NCI-H2196 (cell line): ENCODE data around the gene GPR152.
"Not testable (repeated sequence)": the region's sequence is repeated elsewhere in the genome, so short reads cannot be mapped to it uniquely, and the experiment has no call there.

Source experiments
- DNase-seq: peaks from one replicate; lab custom pipeline; 2025; ENCODE audit not compliant: unreplicated experiment; lab: John Stamatoyannopoulos, UW

The GPR152 gene

DNA sequence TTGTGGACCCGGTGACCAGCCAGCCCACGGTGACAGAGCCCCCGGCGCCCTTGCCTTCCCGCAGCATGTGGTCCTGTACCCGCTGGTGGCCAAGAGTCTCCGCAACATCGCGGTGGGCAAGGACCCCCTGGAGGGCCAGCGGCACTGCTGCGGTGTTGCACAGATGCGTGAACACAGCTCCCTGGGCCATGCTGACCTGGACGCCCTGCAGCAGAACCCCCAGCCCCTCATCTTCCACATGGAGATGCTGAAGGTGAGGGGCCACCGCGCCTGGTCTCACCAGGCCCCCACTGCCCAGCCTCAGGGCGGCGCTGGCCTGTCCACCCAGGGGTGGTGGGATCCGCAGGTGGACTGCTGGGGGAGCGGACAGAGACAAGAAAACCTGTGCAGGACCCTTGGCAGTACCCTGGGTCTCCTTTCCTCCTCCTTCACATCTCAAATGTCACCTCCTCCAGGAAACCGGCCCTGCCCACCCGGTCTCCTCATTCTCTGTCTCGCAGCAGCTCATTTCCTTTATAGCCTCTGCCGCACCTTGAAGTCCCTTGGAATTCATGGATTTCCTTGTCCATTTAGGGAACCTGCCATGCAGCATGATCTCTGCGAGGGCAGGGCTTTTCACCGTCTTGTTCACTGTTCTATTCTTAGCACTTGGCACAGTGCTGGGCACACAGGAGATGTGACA is 36.8 kb upstream of the GPR152 start:
- DNase-seq: no peak

DNA sequence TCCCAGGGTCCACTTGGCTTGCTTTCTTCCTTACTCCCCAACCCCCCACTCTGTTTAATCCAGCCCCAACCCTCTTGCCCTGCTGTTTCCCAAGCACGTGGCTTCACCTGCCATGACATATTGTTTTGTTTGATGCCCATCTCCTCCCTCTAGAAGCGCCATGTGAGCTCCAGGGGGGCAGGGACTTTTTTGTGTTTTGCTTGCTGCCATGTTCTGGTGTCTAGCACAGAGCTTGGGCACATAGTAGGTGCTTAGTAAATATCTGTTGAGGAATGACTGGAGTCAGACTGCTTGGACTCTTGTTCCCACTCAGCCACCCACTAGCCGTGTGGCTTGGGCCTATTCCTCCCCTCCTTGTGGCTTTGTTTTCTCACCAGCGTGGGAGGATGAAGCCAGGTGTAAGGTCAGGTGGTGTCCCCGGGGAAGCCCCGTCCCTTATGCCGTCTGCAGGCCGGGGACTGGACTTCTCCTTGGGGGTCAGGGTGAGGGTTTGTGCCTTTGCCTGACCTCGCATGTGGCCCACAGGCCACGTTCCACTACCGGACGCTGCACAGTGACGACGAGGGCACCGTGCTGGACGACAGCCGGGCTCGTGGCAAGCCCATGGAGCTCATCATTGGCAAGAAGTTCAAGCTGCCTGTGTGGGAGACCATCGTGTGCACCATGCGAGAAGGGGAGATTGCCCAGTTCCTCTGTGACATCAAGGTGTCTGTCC is 34.1 kb upstream of the GPR152 start:
- no peak for DNase-seq

DNA sequence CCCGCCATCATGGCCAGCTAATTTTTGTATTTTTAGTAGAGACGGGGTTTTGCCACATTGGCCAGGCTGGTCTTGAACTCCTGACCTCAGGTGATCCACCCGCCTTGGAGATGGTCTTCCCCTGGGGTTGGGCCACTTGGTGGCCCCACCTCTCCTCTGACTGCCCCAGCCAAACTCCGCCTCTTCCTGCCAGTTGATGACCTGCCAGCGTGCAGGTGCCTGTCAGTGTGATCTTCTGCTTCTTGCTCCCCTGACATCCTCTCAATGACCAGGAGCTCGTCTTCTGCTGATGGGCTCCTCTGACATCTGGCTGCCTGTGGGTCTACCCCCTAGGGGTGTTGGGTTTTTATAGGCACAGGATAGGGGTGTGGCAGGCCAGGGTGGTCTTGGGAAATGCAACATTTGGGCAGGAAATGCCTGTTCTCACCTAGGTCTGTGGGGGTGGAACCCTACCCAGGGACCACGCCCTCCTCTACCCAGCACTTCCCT is 33.4 kb upstream of the GPR152 start:
- DNase-seq: peak; percentile 53

DNA sequence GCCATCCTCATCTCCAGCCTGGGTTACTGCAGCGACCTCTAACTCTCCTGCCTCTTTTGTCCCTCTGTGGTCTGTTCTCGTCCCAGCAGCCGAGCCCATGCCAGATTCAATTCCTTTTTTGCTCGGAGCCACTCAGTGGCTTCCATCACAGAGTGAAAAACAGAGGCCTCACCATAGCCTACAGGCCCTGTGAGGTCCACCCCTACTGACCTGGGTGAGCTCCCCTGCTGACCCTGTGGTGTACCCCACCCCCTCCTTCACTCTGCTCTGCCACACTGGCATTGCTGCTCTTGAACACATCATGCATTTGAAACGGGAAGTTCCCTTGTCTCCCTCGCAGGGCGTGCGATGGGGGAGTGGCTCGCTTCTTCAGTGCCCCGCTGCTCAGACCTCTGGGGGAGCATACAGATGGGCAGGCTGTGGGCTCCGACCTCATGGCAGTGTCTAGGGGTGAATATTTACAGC is 32.4 kb upstream of the GPR152 start:
- DNase-seq: no peak

DNA sequence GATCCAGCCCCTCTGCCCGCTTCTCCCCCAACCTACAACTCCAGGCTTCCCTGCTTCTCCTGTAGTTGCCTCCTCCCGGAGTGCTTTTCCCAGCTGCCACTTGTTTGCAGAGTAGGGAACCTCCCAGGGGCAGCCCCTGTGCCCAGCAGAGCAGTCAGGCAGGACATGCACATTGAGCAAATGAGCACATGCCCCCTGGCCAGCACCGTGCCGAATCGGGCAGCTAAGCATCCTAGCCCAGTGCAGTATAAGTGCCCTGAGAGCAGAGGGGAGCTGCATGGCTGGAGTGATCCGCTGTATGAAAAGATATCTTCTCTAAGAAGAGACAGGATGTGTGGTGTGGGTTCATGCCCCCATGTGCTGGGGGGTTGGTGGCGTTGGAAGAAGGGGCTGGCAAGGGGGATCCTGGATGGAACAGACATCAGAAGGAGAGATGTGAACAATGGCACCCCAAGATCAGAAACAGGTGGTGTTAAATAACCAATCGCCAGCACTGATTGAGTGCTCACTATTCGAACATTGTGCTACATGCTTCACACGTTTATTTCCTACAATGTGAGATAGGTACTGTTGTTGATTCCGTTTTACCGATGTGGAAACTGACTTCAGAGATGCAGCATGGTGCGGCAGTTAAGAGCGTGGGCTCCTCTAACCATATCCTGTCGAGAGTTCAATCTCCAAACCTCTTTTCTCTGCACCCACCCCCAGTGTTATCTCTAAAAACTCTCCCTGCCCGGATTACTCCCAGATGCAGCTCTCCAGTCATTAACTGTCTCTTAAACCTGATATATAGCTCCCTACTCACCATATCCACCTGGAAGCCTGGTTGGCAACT is 31.5 kb upstream of the GPR152 start:
- peak; percentile 46 for DNase-seq

DNA sequence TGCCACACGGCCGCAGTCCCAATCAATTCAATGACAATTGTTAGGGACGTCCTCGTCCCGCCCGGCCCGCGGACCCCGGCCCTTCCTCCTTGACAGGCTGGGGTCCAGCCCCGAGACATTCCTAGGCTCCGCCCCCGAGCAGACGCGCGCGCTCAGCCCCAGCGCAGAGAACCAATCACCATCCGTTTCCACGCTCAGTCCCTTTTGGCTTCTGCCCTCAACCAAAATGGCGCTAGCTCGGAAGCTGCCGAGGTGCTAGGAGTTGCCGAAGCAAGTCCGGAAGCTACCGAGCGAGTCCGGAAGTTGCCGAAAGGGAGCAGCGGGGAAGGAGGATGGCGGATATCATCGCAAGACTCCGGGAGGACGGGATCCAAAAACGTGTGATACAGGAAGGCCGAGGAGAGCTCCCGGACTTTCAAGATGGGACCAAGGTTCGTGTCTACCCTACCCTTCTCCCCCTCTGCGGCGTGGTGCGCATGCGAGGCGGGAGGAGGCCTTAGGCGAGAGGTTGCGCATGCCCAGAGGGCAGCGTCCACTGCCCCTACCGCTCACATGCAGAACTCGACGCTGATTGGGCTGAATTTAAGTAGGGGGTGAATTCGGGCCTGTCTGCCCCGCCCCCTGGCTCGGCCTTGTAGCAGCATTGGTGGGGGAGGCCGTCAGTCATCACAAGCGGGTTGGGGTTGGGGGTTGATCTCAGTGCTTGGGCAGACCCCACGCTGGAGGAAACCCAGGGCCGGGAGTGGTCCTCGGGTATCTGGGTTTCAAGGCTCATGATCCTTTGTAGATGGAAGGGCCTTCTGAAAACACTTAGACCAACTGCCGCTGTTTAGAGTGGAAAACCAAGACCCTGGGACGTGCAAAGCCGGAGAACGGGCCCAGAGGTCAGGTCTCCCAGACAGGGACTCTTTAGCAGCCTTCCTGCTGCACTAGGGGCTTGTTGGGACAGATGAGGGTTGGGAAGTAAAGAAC is 30.6 kb upstream of the GPR152 start, which contains the start of gene AIP:
Gene AIP, plus strand, starts transcription at position 200 of the 972 bp plus-strand sequence. Its CDS starts 133 bp downstream, at position 333.
- DNase-seq: peak; percentile 98

DNA sequence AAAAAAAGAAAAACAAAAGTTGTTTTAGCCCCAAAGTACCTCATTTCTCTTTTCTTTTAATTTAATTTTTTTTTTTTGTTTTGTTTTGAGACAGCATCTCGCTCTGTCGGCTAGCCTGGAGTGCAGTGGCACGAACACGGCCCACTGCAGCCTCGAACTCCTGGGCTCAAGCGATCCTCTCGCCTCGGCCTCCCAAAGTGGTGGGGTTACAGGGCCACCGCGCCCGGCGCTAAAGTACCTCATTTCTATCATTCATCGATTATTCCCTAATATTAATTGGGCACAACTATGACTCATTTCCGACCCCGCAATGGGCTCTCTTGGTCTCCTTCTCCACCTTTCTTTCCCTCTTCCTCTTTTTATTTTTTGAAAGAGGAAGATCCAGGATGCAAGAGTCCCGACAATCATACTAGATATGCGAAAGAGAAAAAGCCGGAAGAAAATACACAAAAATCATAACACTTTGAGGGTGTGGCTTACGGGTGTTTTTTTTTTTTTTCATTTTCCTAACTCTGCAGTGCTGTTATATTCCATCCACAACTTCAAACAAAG is 29.8 kb upstream of the GPR152 start:
- no peak for DNase-seq

DNA sequence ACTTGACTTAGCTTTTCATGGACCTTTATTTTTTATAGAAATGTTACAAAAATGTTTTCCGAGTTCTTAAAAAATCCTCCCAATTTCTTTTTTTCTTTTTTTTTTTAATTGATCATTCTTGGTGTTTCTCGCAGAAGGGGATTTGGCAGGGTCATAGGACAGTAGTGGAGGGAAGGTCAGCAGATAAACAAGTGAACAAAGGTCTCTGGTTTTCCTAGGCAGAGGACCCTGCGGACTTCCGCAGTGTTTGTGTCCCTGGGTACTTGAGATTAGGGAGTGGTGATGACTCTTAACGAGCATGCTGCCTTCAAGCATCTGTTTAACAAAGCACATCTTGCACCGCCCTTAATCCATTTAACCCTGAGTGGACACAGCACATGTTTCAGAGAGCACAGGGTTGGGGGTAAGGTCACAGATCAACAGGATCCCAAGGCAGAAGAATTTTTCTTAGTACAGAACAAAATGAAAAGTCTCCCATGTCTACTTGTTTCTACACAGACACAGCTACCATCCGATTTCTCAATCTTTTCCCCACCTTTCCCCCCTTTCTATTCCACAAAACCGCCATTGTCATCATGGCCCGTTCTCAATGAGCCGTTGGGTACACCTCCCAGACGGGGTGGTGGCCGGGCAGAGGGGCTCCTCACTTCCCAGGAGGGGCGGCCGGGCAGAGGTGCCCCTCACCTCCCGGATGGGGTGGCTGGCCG is 25.0 kb upstream of the GPR152 start:
- not testable (repeated sequence) for DNase-seq

DNA sequence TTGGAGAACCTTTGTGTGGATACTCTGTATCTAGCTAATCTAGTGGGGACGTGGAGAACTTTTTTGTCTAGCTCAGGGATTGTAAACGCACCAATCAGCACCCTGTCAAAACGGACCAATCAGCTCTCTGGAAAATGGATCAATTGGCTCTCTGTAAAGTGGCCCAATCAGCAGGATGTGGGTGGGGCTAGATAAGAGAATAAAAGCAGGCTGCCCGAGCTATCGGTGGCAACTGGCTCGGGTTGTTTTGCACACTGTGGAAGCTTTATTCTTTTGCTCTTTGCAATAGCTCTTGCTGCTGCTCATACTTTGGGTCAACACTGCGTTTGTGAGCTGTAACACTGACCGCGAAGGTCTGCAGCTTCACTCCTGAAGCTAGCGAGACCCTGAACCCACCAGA is 24.2 kb upstream of the GPR152 start:
- DNase-seq: not testable (repeated sequence)

DNA sequence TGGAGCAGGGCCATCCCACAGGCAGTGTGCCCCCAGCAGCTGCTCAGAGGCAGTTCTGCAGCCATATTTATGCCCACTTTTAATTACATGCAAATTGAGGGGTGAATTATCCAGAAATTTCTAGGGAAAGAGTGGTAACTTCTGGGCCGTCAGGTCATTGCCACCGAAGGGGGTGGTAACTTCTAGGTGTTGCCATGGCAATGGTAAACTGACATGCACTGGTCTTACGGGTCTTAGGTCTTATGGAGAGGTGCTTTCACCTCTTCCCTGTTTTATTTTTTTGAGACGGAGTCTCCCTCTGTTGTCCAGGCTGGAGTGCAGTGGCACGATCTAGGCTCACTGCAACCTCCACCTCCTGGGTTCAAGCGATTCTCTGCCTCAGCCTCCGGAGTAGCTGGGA is 20.4 kb upstream of the GPR152 start:
- no peak for DNase-seq

DNA sequence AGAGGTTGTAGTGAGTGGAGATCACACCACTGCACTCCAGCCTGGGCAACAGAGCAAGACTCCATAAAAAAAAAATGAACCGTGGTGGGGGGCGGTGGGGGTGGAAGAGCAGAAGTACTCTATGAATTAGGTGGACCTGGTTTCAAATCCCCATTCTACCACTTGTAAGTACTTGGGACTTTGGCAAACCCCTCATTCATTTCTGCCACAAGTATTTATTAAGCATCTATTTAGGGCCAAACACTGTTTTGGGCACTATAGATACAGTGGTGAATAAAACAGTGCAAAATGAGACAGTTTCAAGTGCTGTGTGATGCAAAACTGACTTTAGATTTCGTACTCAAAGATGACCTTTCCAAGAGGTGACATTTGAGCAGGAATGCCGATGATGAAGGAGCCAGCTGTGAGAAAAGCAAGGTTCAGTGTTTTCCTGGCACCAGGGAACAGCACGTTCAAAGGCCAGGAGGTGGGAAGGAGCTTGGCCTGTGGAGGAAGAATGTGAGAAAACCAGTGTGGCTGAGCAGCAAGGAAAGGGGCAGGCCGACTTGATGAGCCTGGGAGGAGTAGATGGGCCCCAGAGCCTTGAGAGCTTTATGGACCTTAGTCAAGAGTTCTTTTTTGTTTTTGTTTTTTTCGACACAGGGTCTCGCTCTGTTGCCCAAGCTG is 17.9 kb upstream of the GPR152 start:
- no peak for DNase-seq

DNA sequence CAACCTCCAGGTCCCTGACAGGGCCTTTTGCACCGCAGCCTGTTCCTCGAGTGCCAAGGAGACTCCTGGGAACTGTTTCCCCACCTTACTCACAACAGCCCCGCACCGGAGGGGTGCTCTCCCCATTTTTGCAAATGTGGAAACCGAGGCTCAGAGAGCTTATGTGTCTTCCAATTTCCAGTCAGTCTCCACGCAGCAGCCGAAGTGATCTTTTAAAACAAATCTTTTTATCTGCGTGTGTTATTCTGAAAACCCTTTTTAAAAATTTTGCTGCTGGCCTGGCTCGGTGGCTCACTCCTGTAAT is 16.9 kb upstream of the GPR152 start:
- DNase-seq: no peak

DNA sequence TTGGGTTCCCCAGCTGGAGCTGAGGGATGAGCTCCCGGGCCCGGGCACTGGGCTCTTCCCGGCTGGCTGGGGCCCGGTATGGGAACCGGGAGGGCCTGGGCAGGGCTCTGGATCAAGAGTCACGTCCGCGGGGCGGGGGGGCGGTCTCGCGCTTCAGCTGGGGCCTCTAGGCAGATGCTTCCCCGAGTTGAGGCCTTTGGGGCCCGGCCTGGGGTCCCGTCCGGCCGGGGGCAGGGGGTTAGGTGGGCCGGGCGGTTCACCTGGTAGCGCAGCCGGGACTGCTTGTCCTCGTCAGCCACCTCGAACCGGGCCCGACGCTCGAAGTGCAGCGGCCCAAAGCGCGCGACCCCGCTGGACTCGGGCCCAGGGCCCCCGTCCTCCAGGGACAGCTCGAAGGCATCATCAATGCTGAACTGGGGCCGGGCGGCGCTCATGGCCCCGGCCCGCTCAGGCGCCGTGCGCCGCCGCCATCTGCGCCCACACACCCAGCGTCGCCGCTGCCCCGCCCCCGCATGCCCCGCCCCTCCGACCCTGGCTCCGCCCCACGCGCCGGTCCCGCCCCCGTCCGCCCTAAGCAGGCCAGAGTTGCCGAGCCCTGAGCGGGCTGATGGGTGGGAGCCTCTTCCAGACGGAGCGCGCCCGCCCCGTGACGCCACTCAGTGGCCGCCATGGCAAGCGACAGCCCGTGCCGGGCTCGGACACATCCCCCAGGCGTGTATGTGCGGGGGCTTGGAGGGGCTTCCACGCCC is 16.4 kb upstream of the GPR152 start, which contains the start of gene TMEM134:
Gene TMEM134, minus strand, starts transcription at position 493 of the 749 bp plus-strand sequence. Its CDS starts 59 bp downstream, at position 434.
- DNase-seq: peak; percentile 91

DNA sequence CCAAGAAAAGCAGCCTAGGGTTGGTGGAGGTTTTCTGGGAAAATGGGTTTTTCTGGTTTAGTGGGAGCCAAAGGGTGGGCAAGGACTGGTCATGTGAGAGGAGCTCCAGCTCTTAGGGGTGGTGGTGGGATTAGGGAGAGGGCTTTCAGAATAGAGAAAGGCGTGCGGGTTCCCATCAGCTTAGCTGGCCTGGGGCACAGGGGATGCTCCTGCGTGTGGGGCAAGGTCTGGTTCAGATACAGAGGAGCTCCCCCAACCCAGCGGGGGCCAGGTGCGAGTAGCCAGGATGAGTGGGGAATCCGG is 15.9 kb upstream of the GPR152 start:
- DNase-seq: no peak

DNA sequence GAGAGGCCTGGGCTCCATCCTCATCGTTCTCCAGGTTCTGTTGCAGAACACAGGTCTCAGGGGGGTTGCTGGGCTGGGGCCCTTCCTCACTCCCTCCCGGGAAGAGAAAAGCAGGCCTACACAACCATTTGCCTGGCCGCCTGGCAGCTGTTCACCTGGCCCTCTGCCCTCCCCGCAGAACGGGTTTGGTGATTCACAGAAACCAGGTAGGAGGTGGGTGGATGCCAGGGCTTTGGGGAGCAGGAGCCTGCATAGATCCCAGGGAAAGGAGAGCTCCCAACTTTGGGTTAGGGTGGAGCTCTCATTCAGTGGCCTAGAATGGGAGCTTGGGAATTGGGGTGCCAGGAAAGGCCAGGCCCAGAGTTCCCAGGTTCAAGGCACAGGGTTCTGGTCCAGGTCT is 15.5 kb upstream of the GPR152 start:
- DNase-seq: peak; percentile 61

DNA sequence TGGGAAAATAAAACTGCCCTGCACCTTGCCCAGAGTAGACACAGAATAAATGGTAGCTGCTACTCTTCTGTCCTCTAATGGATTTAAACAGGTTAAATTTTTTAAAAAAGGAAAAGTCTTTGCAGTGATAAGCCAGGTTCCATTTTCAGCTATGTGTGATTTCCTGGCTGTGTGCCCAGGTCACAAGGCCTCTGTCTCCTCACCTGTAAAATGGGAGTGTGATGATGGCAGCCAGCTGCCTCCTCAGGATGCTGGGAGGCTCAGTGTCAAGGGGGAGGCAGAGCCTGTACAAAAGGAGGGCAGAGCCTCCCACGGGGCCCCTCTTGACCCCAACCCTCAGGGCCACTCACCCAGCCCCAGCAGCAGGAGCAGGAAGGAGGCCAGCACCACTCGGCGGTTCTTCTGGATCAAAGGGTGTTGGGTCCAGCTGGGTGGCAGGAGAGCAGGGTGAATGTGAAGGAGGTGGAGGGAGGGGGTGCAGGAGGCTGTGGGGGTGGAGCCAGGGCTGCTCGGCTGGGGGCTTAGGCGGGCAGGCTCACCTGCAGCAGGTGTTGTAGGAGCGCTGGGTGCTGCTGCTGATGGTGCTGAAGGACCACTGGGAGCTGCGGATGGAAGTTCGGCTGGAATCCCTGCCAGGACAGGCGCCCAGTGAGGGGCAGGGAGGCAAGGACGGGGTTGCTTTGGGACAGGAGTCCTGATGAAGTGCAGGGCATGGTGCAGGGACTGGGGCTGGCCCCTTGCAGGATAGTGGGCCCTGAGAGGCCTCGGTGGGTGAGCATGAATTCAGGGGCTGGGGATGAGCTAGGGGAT is 14.6 kb upstream of the GPR152 start:
- DNase-seq: no peak

DNA sequence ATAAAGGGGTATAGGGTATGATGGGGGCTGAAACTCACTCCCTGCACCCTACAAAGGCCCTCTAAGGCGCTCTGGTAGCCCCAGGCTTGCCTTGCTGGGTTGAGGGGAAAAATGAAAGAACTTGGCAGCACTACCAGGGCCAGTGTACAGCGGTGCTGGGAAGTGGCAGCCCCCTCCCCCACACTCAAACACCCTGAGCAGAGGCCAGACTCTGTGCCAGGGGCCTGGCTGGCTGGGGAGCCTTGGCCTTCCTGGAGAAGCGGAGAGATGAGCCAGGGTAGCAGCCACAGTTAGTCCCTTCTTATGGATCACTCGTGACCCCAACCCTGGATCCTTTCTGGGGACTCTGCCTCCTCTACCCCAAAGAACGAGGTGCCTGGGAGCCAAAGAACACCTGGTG is 13.8 kb upstream of the GPR152 start:
- DNase-seq: peak; percentile 19

DNA sequence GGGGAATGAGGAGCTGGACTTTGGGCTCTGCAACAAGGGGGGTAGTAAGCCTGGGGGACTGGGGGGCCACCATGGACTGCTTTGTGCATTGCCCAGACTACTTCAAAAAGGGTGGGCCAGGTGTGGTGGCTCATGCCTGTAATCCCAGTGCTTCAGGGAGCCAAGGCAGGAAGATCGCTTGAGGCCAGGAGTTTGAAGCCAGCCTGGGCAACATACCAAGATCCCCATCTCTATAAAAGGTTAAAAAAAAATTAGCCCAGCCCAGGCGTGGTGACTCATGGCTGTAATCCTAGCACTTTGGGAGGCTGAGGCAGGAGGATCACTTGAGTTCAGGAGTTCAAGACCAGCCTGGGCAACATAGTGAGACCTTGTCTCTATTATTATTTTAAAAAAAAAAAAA is 13.0 kb upstream of the GPR152 start:
- DNase-seq: not testable (repeated sequence)
